GM18867 (cell line): ENCODE data around the gene CDKN2B-AS1.
A peak's percentile ranks its signal among the peaks of the same experiment; 100 is the strongest.

ENCODE experiments used
- ATAC-seq: cut with Tn5 transposase; IDR thresholded peaks from one replicate; pipeline ENCODE4 v1.9.1; 2021; ENCODE audit warnings: mild to moderate bottlenecking, moderate library complexity; ENCODE audit not compliant: unreplicated experiment

The CDKN2B-AS1 gene

GRCh38 chr9:22114956-22115355 lies 120.4 kb downstream of the CDKN2B-AS1 start:
- no peak for ATAC-seq

GRCh38 chr9:22116758-22117157 lies 122.2 kb downstream of the CDKN2B-AS1 start:
- ATAC-seq: no peak

DNA sequence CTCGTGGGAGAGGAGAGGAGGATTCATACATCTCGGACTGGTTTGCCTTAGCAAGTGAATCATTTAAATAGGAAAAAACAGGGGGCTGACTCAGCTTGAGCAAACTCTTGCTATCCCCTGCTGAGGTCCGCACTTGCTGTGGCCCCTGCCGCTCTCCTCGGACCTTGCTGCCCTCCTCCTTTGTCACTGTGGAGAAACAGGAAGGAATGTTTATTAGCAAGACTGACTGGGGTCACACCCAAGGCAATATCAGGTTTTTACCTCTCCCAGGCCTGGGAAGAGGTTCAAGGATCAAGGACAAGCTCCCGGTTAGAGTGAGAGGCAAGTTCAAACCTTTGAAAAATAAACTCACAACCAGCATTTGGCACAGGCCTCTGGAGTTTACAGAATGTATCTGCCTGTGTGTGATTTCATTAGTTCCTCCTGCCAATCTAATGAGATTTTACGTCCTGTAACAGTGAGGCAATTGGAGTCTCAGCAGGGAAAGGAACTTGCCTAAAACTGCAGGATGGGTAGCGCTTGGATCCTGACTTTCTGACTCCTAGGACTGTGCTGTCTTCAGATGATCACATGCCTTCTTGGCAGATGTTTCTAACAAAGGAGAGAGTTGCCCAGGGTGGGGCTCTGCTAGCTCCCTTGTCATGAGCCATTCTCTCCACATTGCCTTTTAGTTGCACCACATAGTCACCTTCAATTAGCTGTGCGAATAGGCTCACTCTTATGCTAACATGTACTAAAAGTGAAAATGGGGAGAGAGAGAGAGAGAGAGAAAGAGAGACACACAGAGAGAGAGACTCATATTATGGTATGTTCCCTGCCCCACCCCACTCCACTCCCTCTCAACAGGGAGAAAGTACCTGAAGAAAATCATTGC lies 123.2 kb downstream of the CDKN2B-AS1 start:
- no peak for ATAC-seq

- no peak for ATAC-seq
Measured at GRCh38 chr9:22118810-22119521, 124.4 kb downstream of the CDKN2B-AS1 start.

DNA sequence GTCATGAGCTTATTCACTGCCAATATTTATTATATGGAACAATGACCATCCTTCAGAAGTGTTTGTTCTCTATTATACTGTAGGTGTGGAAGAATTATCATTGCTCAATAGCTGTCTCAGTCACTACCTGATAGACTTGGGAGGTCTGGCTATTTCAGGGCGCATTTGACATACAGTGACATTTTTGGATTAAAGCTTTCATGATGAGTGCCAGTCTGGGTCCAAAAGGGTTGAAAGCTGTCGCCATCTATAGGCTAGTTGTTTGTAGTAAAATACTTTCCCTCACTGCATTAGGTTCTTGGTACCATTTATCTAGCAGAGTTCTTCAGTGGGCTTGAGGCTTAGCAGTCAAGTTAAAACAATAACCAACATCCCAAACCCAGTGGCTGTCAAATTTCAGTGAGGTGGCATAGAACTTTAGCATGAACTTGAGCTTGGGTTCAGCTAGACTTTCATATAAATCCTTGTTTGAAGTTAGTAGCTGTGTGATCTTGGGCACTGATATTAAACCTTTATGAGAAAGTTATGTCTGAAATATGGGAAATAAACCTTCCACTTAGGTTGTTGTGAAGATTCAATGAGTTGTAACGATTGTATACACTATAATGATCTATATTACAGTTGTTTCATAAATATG lies 125.0 kb downstream of the CDKN2B-AS1 start:
- ATAC-seq: peak; percentile 79

GRCh38 chr9:22120159-22120549 lies 125.6 kb downstream of the CDKN2B-AS1 start:
- ATAC-seq: no peak

DNA sequence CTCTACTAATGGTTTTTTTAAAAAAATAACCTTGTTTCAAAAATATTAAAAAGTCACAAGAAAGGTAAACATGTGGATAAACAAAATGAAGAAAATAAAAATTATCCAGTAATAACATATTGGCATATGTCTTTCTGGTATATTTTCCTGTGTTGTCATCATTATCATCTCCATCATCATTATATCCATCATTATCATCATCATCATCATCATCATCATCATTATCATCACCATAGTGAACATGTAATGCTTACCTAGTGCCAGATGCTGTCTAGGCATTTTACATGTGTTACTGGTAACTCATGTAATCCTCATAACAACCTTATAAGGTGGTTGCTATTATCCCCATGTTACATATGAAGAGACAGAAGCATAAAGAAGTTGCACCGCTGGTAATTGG lies 126.0 kb downstream of the CDKN2B-AS1 start:
- ATAC-seq: no peak

DNA sequence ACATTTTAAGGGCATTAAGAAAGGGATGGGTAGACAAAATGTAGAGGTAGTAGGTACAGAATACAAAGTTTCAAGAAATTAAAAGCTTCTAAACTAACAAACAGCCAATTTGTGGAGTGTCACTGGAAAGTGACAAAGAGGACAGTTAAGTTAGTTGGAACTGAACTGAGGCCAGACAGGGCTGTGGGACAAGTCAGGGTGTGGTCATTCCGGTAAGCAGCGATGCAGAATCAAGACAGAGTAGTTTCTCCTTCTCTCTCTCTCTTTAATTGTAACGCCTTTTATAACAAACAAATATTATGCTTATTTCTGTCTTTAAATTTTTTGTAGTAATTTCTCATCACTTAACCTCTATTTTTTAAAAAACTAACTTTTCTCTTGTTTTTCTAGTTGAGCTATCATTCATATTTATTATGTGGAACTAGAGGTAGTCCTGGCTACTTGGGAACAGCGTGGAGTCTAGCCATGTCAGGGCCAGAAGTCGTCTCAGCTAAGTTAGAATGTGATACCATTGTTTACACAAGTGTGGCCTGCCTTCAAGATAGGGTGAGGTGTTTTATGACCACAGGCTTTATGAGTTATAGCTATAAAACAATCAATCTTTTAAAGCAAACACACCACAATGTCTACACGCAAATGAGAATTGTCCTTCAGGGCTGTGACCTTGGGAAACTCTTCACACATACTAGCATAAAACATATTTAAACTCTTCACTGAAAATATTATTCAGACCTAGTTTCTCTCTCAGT lies 129.8 kb downstream of the CDKN2B-AS1 start:
- no peak for ATAC-seq

DNA sequence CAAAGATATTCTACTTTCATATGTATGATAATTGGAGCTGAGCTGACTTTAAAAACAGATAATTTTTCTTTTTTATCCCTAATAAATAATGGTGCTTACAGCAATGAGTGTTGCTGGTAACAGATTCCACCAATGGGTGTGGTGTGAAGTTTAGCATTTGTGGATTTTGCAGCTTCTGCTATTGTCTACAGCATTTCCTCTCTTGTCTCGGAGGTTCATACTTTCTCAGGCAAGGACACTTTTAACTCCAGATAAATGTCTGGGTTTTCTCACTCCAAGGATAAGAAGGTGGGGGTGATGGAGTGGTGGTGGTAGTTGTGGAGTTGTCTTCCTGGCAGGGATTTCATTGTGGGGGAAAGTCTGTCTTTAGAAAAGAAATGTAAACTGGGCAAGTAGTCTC lies 134.5 kb downstream of the CDKN2B-AS1 start:
- ATAC-seq: no peak

DNA sequence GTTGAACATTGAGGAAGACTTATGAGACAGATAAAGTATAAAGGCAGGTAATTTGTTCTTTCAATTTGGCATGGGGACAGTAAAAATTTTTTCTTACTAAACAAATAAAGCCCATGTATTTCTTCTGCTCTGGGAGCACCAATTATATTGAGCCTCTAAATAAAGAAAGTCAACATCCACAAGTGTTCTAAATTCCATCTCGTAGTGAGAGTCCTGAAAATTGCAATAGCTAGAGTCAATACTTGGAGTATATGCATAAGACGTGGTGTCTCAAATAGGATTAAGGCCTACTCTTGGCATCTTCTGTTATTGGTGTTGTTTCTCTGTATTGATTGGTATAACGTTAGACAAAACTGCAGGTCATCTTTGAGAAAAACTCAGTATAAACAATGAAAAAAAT lies 135.0 kb downstream of the CDKN2B-AS1 start:
- ATAC-seq: no peak

- no peak for ATAC-seq
Measured at GRCh38 chr9:22131817-22132216, 137.2 kb downstream of the CDKN2B-AS1 start.

DNA sequence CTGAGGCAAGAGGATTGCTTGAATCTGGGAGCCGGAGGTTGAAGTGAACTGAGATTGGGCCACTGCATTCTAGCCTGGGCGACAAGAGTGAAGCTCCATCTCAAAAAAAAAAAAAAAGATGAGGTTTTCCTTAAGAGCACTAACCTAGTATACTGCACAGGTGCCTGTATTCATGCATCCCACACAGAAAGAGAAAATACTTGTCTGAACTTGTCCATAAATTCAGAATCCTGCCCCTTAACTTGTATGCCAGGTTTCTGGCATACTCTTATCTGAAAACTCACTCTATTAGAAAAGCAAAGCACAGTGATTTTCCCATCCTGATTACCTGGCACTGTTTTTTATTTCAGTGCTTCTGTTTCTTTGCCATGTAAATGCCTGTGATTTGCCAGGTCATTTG lies 139.8 kb downstream of the CDKN2B-AS1 start:
- ATAC-seq: no peak

- no peak for ATAC-seq
Measured at GRCh38 chr9:22136461-22137096, 142.0 kb downstream of the CDKN2B-AS1 start.

GRCh38 chr9:22138956-22139660 lies 144.5 kb downstream of the CDKN2B-AS1 start:
- ATAC-seq: no peak

- no peak for ATAC-seq
Measured at GRCh38 chr9:22141908-22142307, 147.3 kb downstream of the CDKN2B-AS1 start.

- no peak for ATAC-seq
Measured at GRCh38 chr9:22142671-22143070, 148.1 kb downstream of the CDKN2B-AS1 start.

- no peak for ATAC-seq
Measured at GRCh38 chr9:22143799-22144625, 149.4 kb downstream of the CDKN2B-AS1 start.

DNA sequence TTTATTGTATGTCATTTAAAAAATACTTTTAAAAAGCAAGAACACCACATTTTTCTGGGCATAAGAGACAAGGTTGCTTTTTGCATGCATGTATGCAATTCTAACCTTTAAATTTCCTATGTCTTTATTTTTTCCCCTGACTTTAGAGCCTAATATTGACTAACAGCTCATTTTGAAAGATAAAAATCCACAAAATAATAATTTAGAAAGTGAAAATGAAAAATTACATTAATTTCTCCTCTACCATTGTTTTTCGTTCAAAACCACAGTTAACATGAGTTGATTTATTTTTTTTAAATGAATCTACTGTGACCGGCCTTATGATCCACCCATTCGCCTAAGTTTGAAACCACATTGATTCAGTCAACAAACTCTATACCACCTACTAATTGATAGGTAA lies 152.0 kb downstream of the CDKN2B-AS1 start:
- ATAC-seq: no peak
